ENCODE results near the gene MVB12B.

GRCh38 chr9:126325821-126326220 is 808 bp upstream of the MVB12B start:
- no peak for TF ChIP-seq CTCF (IDR thresholded peaks at IDR 0.05; ENCODE audit: insufficient read depth, low read length)
- no peak for TF ChIP-seq REST (IDR thresholded peaks at IDR 0.05; ENCODE audit: insufficient replicate concordance, low read depth)
- TF ChIP-seq POLR2AphosphoS5 (IDR thresholded peaks at IDR 0.05; ENCODE audit: low read depth): no peak
- no peak for TF ChIP-seq GABPA (IDR thresholded peaks at IDR 0.05; ENCODE audit: low read depth)
